ENCODE data around the gene TMEM242. TPM values are rescaled to one million over a fixed set of nuclear protein-coding genes. Genes with fewer than 3 reads are reported as not detected.

The TMEM242 gene
- total RNA-seq, 6 experiments from 2014 or later = 4.4 to 8.8 (median 7.3) TPM

DNA sequence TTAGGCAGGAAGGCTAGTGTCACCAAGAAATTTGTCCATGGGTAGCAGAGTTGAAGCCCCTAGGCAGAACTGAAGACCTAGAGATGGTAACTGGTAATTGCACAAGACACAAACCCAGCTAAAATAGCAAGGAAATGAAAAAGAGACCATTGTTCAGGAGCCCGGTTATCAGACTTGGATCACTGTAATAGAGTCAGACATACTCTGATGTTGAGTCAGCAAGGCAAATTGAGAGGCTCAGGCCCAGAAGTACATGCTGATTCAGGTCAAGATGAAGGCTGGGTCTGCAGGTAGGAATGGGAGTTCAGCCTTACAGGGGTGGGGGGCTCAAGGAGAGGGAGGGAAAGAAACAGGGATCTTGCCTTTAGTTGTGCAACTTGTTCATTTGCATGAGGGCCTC lies 6.5 kb upstream of the TMEM242 start:
- Histone ChIP-seq H3K27ac (no peak overlapping the region), H3K4me1 (no peaks in the 10 kb centered on the region), H3K36me3 (no peaks in the 10 kb centered on the region), H3K9me3 (no peaks in the 10 kb centered on the region), H3K27me3 (no peaks in the 10 kb centered on the region), H3K4me3 (no peak overlapping the region)
- ATAC-seq (no peak), DNase-seq (no peak)
- 89% methylated on average over 1 of the region's 1 CpG for WGBS (ENCODE audit: insufficient coverage, low coverage, low lambda C conversion rate, missing lambda C conversion rate)
- intact Hi-C loops (cut with DNase I) = loop anchor here in 1 of 2 donors (10.0 kb wide), 2 partner anchors 275 to 335 kb away; no protein-coding TSS in a partner anchor
- TF ChIP-seq POLR2A (IDR thresholded peaks at IDR 0.05) = no peak
- TF ChIP-seq, protein P1, sequence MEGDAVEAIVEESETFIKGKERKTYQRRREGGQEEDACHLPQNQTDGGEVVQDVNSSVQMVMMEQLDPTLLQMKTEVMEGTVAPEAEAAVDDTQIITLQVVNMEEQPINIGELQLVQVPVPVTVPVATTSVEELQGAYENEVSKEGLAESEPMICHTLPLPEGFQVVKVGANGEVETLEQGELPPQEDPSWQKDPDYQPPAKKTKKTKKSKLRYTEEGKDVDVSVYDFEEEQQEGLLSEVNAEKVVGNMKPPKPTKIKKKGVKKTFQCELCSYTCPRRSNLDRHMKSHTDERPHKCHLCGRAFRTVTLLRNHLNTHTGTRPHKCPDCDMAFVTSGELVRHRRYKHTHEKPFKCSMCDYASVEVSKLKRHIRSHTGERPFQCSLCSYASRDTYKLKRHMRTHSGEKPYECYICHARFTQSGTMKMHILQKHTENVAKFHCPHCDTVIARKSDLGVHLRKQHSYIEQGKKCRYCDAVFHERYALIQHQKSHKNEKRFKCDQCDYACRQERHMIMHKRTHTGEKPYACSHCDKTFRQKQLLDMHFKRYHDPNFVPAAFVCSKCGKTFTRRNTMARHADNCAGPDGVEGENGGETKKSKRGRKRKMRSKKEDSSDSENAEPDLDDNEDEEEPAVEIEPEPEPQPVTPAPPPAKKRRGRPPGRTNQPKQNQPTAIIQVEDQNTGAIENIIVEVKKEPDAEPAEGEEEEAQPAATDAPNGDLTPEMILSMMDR (IDR thresholded peaks at IDR 0.05) = no peak

DNA sequence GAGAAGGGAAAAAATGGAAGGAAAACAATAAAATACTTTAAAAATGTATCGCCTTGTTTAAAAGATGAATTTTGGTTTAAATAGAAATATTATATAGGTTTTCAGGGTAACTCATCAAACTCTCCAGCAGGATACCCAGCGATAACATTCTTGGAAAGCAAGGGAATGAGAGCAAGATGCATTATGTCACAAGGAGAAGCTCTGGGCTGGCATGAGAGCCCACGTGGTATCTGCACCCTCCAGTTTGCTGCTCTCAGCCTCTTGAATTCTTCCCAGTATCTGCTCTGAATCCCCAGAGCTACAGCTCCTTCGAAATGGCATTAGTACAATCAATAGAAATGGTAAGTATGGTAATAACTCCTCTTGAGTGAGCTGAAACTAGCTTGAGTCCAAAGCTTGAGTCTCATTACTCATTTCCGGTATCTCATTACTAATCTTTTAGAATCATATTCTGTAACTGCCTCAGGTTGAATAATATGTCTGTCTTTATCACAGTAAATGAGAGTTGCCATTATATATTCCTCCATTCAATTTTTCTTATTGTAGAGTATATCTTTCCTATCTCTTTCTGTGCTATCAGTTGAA lies 4.9 kb upstream of the TMEM242 start:
- Histone ChIP-seq H3K27ac (no peak overlapping the region), H3K4me3 (no peak overlapping the region), H3K4me1 (peaks cover 0 to 5% (median 1%) of the 10 kb centered on the region in 4 donors), H3K36me3 (no peaks in the 10 kb centered on the region), H3K27me3 (no peaks in the 10 kb centered on the region), H3K9me3 (no peaks in the 10 kb centered on the region)
- TF ChIP-seq POLR2A (IDR thresholded peaks at IDR 0.05) = no peak
- TF ChIP-seq, protein P1 (IDR thresholded peaks at IDR 0.05) = no peak
- ATAC-seq (no peak), DNase-seq (no peak)
- WGBS (ENCODE audit: insufficient coverage, low coverage, low lambda C conversion rate, missing lambda C conversion rate) = 65% methylated on average over 5 of the region's 5 CpGs
- intact Hi-C loops (cut with DNase I) = no loop called here

DNA sequence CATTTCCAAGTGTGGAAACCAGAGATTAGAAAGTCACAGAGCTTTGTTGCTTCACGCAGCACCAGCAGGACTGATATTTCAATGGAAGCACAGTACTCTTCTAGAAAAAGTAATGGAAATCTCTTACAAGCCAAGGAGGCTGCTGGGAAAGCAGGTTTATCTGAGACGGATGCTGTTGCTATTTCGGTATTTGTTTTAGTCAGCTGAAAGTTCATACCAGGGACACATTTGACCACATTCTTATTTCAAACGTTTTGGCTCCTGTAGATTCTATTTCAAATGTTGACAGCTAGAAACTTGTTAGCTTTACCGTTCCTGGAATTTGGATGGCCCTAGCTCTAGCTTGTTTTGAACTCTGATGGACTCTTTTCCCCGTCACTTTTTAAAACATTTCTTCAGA lies 3.7 kb upstream of the TMEM242 start:
- ATAC-seq (no peak), DNase-seq (no peak)
- TF ChIP-seq POLR2A (IDR thresholded peaks at IDR 0.05) = no peak
- TF ChIP-seq, protein P1 (IDR thresholded peaks at IDR 0.05) = no peak
- H3K4me3 ChIP-seq = no peak overlapping the region
- 4% methylated on average over 6 of the region's 6 CpGs for WGBS (ENCODE audit: insufficient coverage, low coverage, low lambda C conversion rate, missing lambda C conversion rate)
- H3K9me3 ChIP-seq = no peaks in the 10 kb centered on the region
- H3K4me1 ChIP-seq = peaks cover 0 to 5% (median 2%) of the 10 kb centered on the region in 4 donors
- H3K36me3 ChIP-seq = no peaks in the 10 kb centered on the region
- intact Hi-C loops (cut with DNase I) = no loop called here
- H3K27me3 ChIP-seq = no peaks in the 10 kb centered on the region
- H3K27ac ChIP-seq = peak overlapping the region in 1 of 3 donors; percentile 19

GRCh38 chr6:157325069-157325805 lies 1.9 kb upstream of the TMEM242 start:
- peak in 1 of 4 donors; percentile 2 for ATAC-seq
- DNase-seq = no peak
- Histone ChIP-seq H3K4me3 (no peak overlapping the region), H3K27me3 (no peaks in the 10 kb centered on the region), H3K27ac (no peak overlapping the region), H3K36me3 (peaks cover 0 to 2% (median 0%) of the 10 kb centered on the region in 4 donors), H3K4me1 (peaks cover 0 to 5% (median 2%) of the 10 kb centered on the region in 4 donors), H3K9me3 (no peaks in the 10 kb centered on the region)
- WGBS (ENCODE audit: insufficient coverage, low coverage, low lambda C conversion rate, missing lambda C conversion rate) = 60% methylated on average over 9 of the region's 9 CpGs
- TF ChIP-seq, protein P1 (IDR thresholded peaks at IDR 0.05) = no peak
- TF ChIP-seq POLR2A (IDR thresholded peaks at IDR 0.05) = peak; percentile 45
- intact Hi-C loops (cut with DNase I) = no loop called here

All from right lobe of liver (tissue), 6 donors.